Panc1 (cell line): ENCODE data around the gene MSI2.

Source experiments
- TF ChIP-seq, protein P1 (sequence below): fragments of 450-650 bp; IDR thresholded peaks from 2 replicates; pipeline ENCODE4 v1.5.1; 2017; ENCODE audit warnings: mild to moderate bottlenecking
- TF ChIP-seq, protein P2 (sequence below), 2 experiments: IDR thresholded peaks; 2 replicates each; pipeline ENCODE4 v1.6.1; 2011 to 2012; ENCODE audit warnings: low read depth in 2 of 2, control low read depth in 1 of 2, low read length in 1 of 2, mild to moderate bottlenecking in 1 of 2, moderate library complexity in 1 of 2; ENCODE audit not compliant: insufficient read depth in 1 of 2

DNA sequence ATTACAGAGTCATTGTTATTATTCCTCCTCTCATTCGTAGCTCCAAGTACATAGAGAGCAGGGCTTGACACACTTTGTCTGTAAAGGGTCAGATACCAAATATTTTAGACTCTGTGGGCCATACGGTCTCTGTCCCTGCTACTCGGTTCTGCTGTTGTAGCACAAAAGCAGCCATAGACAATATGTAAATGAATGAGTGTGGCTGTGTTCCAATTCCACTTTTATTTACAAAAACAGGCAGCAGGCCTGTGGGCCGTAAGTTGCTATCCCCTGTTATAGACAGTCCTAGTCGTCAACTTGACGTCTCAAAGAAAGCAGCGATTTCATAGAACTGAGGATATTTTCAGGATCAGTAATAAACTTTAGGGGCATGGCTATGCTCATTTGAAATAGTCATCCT is 161.6 kb downstream of the MSI2 start:
- TF ChIP-seq, protein P1, sequence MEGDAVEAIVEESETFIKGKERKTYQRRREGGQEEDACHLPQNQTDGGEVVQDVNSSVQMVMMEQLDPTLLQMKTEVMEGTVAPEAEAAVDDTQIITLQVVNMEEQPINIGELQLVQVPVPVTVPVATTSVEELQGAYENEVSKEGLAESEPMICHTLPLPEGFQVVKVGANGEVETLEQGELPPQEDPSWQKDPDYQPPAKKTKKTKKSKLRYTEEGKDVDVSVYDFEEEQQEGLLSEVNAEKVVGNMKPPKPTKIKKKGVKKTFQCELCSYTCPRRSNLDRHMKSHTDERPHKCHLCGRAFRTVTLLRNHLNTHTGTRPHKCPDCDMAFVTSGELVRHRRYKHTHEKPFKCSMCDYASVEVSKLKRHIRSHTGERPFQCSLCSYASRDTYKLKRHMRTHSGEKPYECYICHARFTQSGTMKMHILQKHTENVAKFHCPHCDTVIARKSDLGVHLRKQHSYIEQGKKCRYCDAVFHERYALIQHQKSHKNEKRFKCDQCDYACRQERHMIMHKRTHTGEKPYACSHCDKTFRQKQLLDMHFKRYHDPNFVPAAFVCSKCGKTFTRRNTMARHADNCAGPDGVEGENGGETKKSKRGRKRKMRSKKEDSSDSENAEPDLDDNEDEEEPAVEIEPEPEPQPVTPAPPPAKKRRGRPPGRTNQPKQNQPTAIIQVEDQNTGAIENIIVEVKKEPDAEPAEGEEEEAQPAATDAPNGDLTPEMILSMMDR = no peak
- TF ChIP-seq, protein P2, sequence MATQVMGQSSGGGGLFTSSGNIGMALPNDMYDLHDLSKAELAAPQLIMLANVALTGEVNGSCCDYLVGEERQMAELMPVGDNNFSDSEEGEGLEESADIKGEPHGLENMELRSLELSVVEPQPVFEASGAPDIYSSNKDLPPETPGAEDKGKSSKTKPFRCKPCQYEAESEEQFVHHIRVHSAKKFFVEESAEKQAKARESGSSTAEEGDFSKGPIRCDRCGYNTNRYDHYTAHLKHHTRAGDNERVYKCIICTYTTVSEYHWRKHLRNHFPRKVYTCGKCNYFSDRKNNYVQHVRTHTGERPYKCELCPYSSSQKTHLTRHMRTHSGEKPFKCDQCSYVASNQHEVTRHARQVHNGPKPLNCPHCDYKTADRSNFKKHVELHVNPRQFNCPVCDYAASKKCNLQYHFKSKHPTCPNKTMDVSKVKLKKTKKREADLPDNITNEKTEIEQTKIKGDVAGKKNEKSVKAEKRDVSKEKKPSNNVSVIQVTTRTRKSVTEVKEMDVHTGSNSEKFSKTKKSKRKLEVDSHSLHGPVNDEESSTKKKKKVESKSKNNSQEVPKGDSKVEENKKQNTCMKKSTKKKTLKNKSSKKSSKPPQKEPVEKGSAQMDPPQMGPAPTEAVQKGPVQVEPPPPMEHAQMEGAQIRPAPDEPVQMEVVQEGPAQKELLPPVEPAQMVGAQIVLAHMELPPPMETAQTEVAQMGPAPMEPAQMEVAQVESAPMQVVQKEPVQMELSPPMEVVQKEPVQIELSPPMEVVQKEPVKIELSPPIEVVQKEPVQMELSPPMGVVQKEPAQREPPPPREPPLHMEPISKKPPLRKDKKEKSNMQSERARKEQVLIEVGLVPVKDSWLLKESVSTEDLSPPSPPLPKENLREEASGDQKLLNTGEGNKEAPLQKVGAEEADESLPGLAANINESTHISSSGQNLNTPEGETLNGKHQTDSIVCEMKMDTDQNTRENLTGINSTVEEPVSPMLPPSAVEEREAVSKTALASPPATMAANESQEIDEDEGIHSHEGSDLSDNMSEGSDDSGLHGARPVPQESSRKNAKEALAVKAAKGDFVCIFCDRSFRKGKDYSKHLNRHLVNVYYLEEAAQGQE (IDR thresholded peaks at IDR 0.05; ENCODE audit: insufficient read depth in 1 of 2, low read depth in 2 of 2, low read length in 1 of 2) = no peak
